DOHH2 (cell line): ENCODE measurements around the gene RAB29.

Experiments used
- H3F3A ChIP-seq: fragments of 200-600 bp; sonication (generic), shearing (Covaris generic); 2 replicates; pipeline ENCODE4 v1.6.0; 2016; ENCODE audit warnings: antibody characterized with exemption, mild to moderate bottlenecking; ENCODE audit not compliant: control insufficient read depth, insufficient read depth
- H3K27ac ChIP-seq: fragments of 200-600 bp; sonication (generic); 2 replicates; pipeline ENCODE4 v1.5.1; 2014; ENCODE audit warnings: low read depth, mild to moderate bottlenecking, low read length, moderate library complexity
- H3K27me3 ChIP-seq: fragments of 200-600 bp; sonication (generic); 2 replicates; pipeline ENCODE4 v1.6.1; 2014; ENCODE audit warnings: mild to moderate bottlenecking, low read length, mixed read lengths; ENCODE audit not compliant: control insufficient read depth
- H3K36me3 ChIP-seq: fragments of 200-600 bp; sonication (generic); 2 replicates; pipeline ENCODE4 v1.6.1; 2014; ENCODE audit warnings: mild to moderate bottlenecking, low read length, moderate library complexity, mixed read lengths; ENCODE audit not compliant: control insufficient read depth
- H3K4me1 ChIP-seq: fragments of 200-600 bp; sonication (generic); 2 replicates; pipeline ENCODE4 v1.6.1; 2014; ENCODE audit warnings: mild to moderate bottlenecking, low read length, mixed read lengths; ENCODE audit not compliant: control insufficient read depth
- H3K4me2 ChIP-seq: fragments of 200-600 bp; sonication (generic); 2 replicates; pipeline ENCODE4 v1.6.0; 2014; ENCODE audit warnings: mild to moderate bottlenecking, low read length, moderate library complexity
- H3K4me3 ChIP-seq: fragments of 200-600 bp; sonication (generic); 2 replicates; pipeline ENCODE4 v1.5.1; 2014; ENCODE audit warnings: mild to moderate bottlenecking, low read length, mixed read lengths
- H3K79me2 ChIP-seq: fragments of 200-600 bp; sonication (generic); 2 replicates; pipeline ENCODE4 v1.6.1; 2014; ENCODE audit warnings: mild to moderate bottlenecking, low read length, mixed read lengths; ENCODE audit not compliant: control insufficient read depth
- H3K9me2 ChIP-seq: fragments of 200-600 bp; sonication (generic); replicated peaks from 2 replicates; pipeline ENCODE4 v1.6.1; 2014; ENCODE audit warnings: mild to moderate bottlenecking, low read length, mixed read lengths; ENCODE audit not compliant: control insufficient read depth
- H3K9me3 ChIP-seq: fragments of 200-600 bp; sonication (generic); 2 replicates; pipeline ENCODE4 v1.6.1; 2014; ENCODE audit warnings: antibody characterized with exemption, low read length, mixed read lengths; ENCODE audit not compliant: control insufficient read depth, insufficient read depth
- H4K20me1 ChIP-seq: fragments of 200-600 bp; sonication (generic); 2 replicates; pipeline ENCODE4 v1.6.0; 2014; ENCODE audit warnings: low read depth, mild to moderate bottlenecking, antibody characterized with exemption, low read length, moderate library complexity; ENCODE audit not compliant: control insufficient read depth, insufficient read depth
- EZH2phosphoT487 ChIP-seq: fragments of 200-600 bp; sonication (generic); IDR thresholded peaks from 2 replicates; pipeline ENCODE4 v1.6.1; 2017; ENCODE audit warnings: borderline replicate concordance, mild to moderate bottlenecking, antibody characterized with exemption, low read length, moderate library complexity, mixed read lengths
- TF ChIP-seq, protein P1 (sequence below): fragments of 200-600 bp; sonication (generic); IDR thresholded peaks from one replicate; pipeline ENCODE4 v1.5.1; 2014; ENCODE audit warnings: antibody characterized with exemption, mild to moderate bottlenecking, low read depth, low read length; ENCODE audit not compliant: poor library complexity, severe bottlenecking

The RAB29 gene

DNA sequence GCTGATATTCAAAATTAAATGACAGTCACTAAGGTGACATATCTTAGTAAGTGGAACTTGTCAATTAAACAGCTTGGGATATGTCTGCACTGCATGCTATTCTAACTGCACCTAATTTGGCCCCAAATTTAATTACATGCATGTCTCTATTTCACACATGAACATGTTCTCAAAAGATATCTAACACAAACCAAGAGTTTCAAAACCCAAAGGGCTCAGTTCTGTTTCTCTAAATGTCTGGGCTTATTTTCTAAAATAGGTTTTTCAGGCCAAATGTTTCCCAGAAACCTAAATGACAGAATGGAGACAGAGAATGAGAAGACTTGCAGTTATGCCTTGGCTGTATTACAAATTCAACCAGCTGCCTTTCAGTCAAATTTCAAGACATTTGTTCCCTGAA is 11.3 kb downstream of the RAB29 start:
- H3K36me3 ChIP-seq: no peaks in the 10 kb centered on the region
- H3K27me3 ChIP-seq: no peaks in the 10 kb centered on the region
- H3K4me3 ChIP-seq: no peak overlapping the region
- no peaks in the 10 kb centered on the region for H3K9me3 ChIP-seq
- no peaks in the 10 kb centered on the region for H3K4me1 ChIP-seq
- 0 out of 2 replicates have a peak, but pooled peaks cover 4% of the 10 kb centered on the region for H3F3A ChIP-seq
- TF ChIP-seq, protein P1, sequence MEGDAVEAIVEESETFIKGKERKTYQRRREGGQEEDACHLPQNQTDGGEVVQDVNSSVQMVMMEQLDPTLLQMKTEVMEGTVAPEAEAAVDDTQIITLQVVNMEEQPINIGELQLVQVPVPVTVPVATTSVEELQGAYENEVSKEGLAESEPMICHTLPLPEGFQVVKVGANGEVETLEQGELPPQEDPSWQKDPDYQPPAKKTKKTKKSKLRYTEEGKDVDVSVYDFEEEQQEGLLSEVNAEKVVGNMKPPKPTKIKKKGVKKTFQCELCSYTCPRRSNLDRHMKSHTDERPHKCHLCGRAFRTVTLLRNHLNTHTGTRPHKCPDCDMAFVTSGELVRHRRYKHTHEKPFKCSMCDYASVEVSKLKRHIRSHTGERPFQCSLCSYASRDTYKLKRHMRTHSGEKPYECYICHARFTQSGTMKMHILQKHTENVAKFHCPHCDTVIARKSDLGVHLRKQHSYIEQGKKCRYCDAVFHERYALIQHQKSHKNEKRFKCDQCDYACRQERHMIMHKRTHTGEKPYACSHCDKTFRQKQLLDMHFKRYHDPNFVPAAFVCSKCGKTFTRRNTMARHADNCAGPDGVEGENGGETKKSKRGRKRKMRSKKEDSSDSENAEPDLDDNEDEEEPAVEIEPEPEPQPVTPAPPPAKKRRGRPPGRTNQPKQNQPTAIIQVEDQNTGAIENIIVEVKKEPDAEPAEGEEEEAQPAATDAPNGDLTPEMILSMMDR: no peak
- no peak for TF ChIP-seq EZH2phosphoT487
- no peaks in the 10 kb centered on the region for H3K9me2 ChIP-seq
- no peaks in the 10 kb centered on the region for H3K79me2 ChIP-seq
- no peak overlapping the region for H3K27ac ChIP-seq
- no peak overlapping the region for H3K4me2 ChIP-seq
- no peaks in the 10 kb centered on the region for H4K20me1 ChIP-seq

DNA sequence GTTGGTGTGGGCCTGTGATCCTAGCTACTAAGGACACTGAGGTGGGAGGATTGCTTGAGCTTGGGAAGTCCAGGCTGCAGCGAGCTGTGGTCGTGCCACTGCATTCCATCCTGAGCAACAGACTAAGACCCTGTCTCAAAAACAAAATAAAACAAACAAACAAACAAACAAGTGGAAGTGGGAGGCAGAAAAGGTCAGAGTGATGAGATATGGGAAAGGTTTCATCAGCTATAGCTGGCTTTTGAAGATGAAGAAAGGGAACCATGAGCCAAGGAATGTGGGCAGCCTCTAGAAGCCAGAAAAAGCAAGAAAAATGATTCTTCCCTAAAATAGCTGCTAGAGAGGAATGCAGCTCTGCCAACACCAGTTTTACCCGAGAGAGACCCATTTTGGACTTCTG is 14.7 kb downstream of the RAB29 start:
- H3K79me2 ChIP-seq: no peaks in the 10 kb centered on the region
- no peak overlapping the region for H3K27ac ChIP-seq
- H3K27me3 ChIP-seq: 0 out of 2 replicates have a peak, but pooled peaks cover 4% of the 10 kb centered on the region
- H4K20me1 ChIP-seq: no peaks in the 10 kb centered on the region
- H3K4me1 ChIP-seq: no peaks in the 10 kb centered on the region
- H3F3A ChIP-seq: 0 out of 2 replicates have a peak, but pooled peaks cover 4% of the 10 kb centered on the region
- H3K4me2 ChIP-seq: no peak overlapping the region
- no peaks in the 10 kb centered on the region for H3K9me3 ChIP-seq
- TF ChIP-seq EZH2phosphoT487: no peak
- TF ChIP-seq, protein P1: no peak
- H3K4me3 ChIP-seq: no peak overlapping the region
- H3K36me3 ChIP-seq: no peaks in the 10 kb centered on the region
- H3K9me2 ChIP-seq: no peaks in the 10 kb centered on the region

- Histone ChIP-seq H3K4me2 (no peak overlapping the region), H4K20me1 (no peaks in the 10 kb centered on the region), H3K9me3 (no peaks in the 10 kb centered on the region), H3K4me1 (no peaks in the 10 kb centered on the region), H3K27ac (no peak overlapping the region), H3K79me2 (no peaks in the 10 kb centered on the region), H3K36me3 (no peaks in the 10 kb centered on the region), H3K4me3 (no peak overlapping the region), H3F3A (peaks cover 3% of the 10 kb centered on the region; the same call in 1 of the 2 replicates), H3K9me2 (no peaks in the 10 kb centered on the region), H3K27me3 (0 out of 2 replicates have a peak, but pooled peaks cover 6% of the 10 kb centered on the region)
- TF ChIP-seq EZH2phosphoT487: no peak
- TF ChIP-seq, protein P1: no peak
Observed at GRCh38 chr1:205756552-205756951, 18.7 kb downstream of the RAB29 start.
